Smooth muscle cell (in vitro differentiated cells): ENCODE results near the gene PPP2R5A. TPM values are rescaled to one million over a fixed set of nuclear protein-coding genes. Genes with fewer than 3 reads are reported as not detected.

Experiments used
- DNase-seq: peaks from one replicate; lab custom pipeline; 2025; ENCODE audit not compliant: unreplicated experiment; lab: John Stamatoyannopoulos, UW
- H2AFZ ChIP-seq: fragments of 200-600 bp; sonication (generic); 2 replicates; pipeline ENCODE4 v1.6.0; 2016; ENCODE audit warnings: antibody characterized with exemption, low read depth, mild to moderate bottlenecking
- H3F3A ChIP-seq: fragments of 200-600 bp; sonication (generic); 2 replicates; pipeline ENCODE4 v1.6.0; 2017; ENCODE audit warnings: antibody characterized with exemption, low read depth
- H3K27ac ChIP-seq: fragments of 200-600 bp; sonication (generic); 2 replicates; pipeline ENCODE4 v1.5.1; 2016; ENCODE audit warnings: low read depth, mild to moderate bottlenecking
- H3K27me3 ChIP-seq: fragments of 200-600 bp; sonication (generic); 2 replicates; pipeline ENCODE4 v1.6.1; 2016; ENCODE audit warnings: low read depth, mild to moderate bottlenecking
- H3K36me3 ChIP-seq: fragments of 200-600 bp; sonication (generic); 2 replicates; pipeline ENCODE4 v1.5.1; 2016; ENCODE audit warnings: low read depth
- H3K4me1 ChIP-seq: fragments of 200-600 bp; sonication (generic); 2 replicates; pipeline ENCODE4 v1.5.1; 2016; ENCODE audit warnings: low read depth
- H3K4me2 ChIP-seq: fragments of 200-600 bp; sonication (generic); 2 replicates; pipeline ENCODE4 v1.6.0; 2016; ENCODE audit warnings: mild to moderate bottlenecking
- H3K4me3 ChIP-seq: fragments of 200-600 bp; sonication (generic); 2 replicates; pipeline ENCODE4 v1.5.1; 2016; ENCODE audit warnings: mild to moderate bottlenecking
- H3K79me2 ChIP-seq: fragments of 200-600 bp; sonication (generic); 2 replicates; pipeline ENCODE4 v1.6.0; 2016; ENCODE audit warnings: low read depth, mild to moderate bottlenecking
- H3K9ac ChIP-seq: fragments of 200-600 bp; sonication (generic); 2 replicates; pipeline ENCODE4 v1.6.0; 2016; ENCODE audit warnings: low read depth
- H3K9me3 ChIP-seq: fragments of 200-600 bp; sonication (generic); replicated peaks from 2 replicates; pipeline ENCODE4 v1.5.1; 2016; ENCODE audit warnings: low read depth
- H4K20me1 ChIP-seq: fragments of 200-600 bp; sonication (generic); 2 replicates; pipeline ENCODE4 v1.6.0; 2016; ENCODE audit warnings: low read depth
- WGBS: methylation state at CpG from one replicate; pipeline ENCODE4 v1.1.7; 2016; ENCODE audit warnings: low lambda C conversion rate; 5-methylcytosine and 5-hydroxymethylcytosine counted together
- polyA plus RNA-seq: library from polyadenylated mRNA; unstranded; fragments of >200 nt; fragmentation: Nextera tagmentation; extraction: Ambion mirVana; gene quantifications from 2 replicates; pipeline ENCODE4 v1.2.1, GENCODE V29; 2016
- total RNA-seq: library from RNA; depleted of rRNA; stranded (reverse); fragments of >200 nt; gene quantifications from 2 replicates; pipeline ENCODE4 v1.2.3, GENCODE V29; 2014
- TF ChIP-seq, protein P1 (sequence below): fragments of 200-600 bp; sonication (generic); IDR thresholded peaks from 2 replicates; pipeline ENCODE4 v1.5.1; 2017; ENCODE audit warnings: borderline replicate concordance, mild to moderate bottlenecking, antibody characterized with exemption; ENCODE audit not compliant: insufficient read depth, poor library complexity, severe bottlenecking

Gene PPP2R5A
- total and polyA plus RNA-seq, 2 experiments from 2014 or later: 12.3 to 17.6 TPM

DNA sequence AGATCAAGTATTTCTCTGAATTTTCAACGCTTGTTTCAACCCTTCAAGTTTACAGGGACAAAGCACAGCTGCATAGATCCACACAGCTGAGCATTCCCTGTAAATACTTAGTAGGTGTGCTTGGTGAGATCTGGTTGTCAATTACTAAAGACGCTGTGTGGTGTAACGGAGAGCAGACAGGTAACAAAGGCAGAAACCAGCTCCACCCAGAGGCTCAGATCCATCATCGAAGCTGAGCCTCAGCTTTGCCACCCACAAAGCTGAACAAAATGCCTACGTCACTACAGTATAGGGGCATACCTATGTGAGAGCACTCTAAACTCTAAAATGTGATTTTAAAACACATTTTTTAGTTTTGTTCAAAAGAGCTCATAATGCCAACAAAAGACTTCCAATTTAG is 90.8 kb downstream of the PPP2R5A start:
- peaks cover 5% of the 10 kb centered on the region for H3K9me3 ChIP-seq
- H3F3A ChIP-seq: no peaks in the 10 kb centered on the region
- H3K9ac ChIP-seq: no peak overlapping the region
- no peak overlapping the region for H3K4me2 ChIP-seq
- no peaks in the 10 kb centered on the region for H3K4me1 ChIP-seq
- WGBS: 86% methylated on average over 5 of the region's 5 CpGs
- H2AFZ ChIP-seq: no peak overlapping the region
- H3K27ac ChIP-seq: no peak overlapping the region
- TF ChIP-seq, protein P1, sequence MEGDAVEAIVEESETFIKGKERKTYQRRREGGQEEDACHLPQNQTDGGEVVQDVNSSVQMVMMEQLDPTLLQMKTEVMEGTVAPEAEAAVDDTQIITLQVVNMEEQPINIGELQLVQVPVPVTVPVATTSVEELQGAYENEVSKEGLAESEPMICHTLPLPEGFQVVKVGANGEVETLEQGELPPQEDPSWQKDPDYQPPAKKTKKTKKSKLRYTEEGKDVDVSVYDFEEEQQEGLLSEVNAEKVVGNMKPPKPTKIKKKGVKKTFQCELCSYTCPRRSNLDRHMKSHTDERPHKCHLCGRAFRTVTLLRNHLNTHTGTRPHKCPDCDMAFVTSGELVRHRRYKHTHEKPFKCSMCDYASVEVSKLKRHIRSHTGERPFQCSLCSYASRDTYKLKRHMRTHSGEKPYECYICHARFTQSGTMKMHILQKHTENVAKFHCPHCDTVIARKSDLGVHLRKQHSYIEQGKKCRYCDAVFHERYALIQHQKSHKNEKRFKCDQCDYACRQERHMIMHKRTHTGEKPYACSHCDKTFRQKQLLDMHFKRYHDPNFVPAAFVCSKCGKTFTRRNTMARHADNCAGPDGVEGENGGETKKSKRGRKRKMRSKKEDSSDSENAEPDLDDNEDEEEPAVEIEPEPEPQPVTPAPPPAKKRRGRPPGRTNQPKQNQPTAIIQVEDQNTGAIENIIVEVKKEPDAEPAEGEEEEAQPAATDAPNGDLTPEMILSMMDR: no peak
- no peaks in the 10 kb centered on the region for H3K27me3 ChIP-seq
- no peaks in the 10 kb centered on the region for H3K79me2 ChIP-seq
- H3K36me3 ChIP-seq: no peaks in the 10 kb centered on the region
- DNase-seq: no peak
- no peaks in the 10 kb centered on the region for H4K20me1 ChIP-seq
- H3K4me3 ChIP-seq: no peak overlapping the region

DNA sequence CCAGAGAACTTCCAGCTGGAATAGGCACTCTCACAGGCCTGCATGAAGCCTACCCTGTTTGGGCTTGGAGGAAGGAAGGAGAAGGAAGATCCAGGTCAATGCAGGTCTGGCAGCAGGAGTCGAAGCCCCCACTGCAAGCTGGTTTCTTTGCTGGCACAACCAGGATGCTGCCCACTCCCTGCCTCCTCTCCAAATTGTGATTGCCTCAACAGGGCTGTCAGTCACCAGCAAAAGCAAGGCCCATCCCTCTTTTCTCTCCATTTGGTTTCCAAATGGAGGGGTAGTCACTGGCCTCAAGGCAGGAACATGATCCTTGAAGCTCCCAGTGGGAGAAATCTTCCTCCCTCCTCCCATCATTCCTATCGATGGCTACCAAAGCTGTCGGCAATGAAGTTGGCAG is 92.4 kb downstream of the PPP2R5A start:
- no peak overlapping the region for H3K9ac ChIP-seq
- TF ChIP-seq, protein P1: no peak
- no peaks in the 10 kb centered on the region for H3K79me2 ChIP-seq
- 83% methylated on average over 3 of the region's 3 CpGs for WGBS
- no peak overlapping the region for H2AFZ ChIP-seq
- peaks cover 5% of the 10 kb centered on the region for H3K9me3 ChIP-seq
- no peaks in the 10 kb centered on the region for H3K27me3 ChIP-seq
- H3K4me2 ChIP-seq: no peak overlapping the region
- H3F3A ChIP-seq: no peaks in the 10 kb centered on the region
- H3K27ac ChIP-seq: no peak overlapping the region
- no peak for DNase-seq
- H3K4me1 ChIP-seq: no peaks in the 10 kb centered on the region
- no peaks in the 10 kb centered on the region for H4K20me1 ChIP-seq
- H3K36me3 ChIP-seq: no peaks in the 10 kb centered on the region
- H3K4me3 ChIP-seq: no peak overlapping the region

DNA sequence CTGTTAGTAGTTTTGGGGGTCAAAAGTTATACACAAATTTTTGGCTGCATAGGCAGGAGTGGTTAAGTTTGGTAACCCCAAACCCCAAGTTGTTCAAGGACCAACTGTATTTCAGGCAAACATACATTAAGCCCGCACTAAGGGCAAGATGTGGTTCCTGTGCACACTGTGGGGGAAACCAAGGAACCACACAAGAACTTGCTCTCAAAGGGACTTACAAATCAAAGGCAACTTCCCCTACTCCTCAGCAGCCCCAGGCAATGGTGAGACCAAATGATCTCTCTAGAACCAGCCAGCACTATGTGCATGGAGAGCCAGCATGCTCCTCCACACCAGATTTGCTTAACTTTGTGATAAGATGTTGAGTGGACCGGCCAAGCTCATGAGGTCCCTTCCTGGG is 94.2 kb downstream of the PPP2R5A start:
- 100% methylated on average over 2 of the region's 2 CpGs for WGBS

More for the DNA sequence above, 94.2 kb downstream of the PPP2R5A start:
- Histone ChIP-seq H3F3A (no peaks in the 10 kb centered on the region), H4K20me1 (no peaks in the 10 kb centered on the region), H3K4me1 (no peaks in the 10 kb centered on the region), H2AFZ (no peak overlapping the region), H3K9ac (no peak overlapping the region), H3K4me3 (no peak overlapping the region), H3K27me3 (no peaks in the 10 kb centered on the region), H3K36me3 (no peaks in the 10 kb centered on the region), H3K9me3 (no peaks in the 10 kb centered on the region), H3K79me2 (no peaks in the 10 kb centered on the region), H3K4me2 (no peak overlapping the region), H3K27ac (no peak overlapping the region)
- DNase-seq: no peak
- TF ChIP-seq, protein P1: no peak
